Stimulated activated CD4-positive, alpha-beta T cell treated with anti-CD3 and anti-CD28 coated beads, TNF-alpha, amount 100 ng/mL, for 1 hour (primary cell): ENCODE results near the gene USP44.
"Not testable (repeated sequence)": the region's sequence is repeated elsewhere in the genome, so short reads cannot be mapped to it uniquely, and the experiment has no call there.

Experiments used
- DNase-seq, 3 donors: peaks; one replicate each; pipeline ENCODE4 v3.0.0-alpha.2; 2020; ENCODE audit warnings: low read depth in 3 of 3, low spot score in 1 of 3

Gene USP44

DNA sequence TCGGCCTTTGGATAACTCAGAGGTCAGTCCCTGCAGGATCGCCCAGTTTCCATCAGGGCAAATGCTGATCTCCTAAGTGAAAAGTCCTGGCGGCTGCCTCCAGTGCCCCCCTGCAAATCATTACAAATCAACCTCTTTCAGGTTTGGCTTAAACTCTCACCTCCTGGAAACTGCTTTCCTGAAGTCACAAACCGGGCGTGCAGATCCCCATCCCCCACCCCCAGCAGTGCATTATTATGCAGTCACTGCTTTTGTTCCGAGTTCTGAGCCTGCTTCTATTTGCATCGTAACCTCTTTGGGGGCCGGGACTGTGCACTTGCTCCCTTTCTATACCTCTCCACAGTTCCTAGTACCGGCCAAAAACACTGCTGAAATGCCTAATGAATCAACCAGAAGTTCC lies at the start of gene USP44:
Gene USP44, minus strand, starts transcription at position 172 of the 400 bp plus-strand sequence. CDS start 17,220 bp downstream, outside the sequence.
- no peak for DNase-seq

DNA sequence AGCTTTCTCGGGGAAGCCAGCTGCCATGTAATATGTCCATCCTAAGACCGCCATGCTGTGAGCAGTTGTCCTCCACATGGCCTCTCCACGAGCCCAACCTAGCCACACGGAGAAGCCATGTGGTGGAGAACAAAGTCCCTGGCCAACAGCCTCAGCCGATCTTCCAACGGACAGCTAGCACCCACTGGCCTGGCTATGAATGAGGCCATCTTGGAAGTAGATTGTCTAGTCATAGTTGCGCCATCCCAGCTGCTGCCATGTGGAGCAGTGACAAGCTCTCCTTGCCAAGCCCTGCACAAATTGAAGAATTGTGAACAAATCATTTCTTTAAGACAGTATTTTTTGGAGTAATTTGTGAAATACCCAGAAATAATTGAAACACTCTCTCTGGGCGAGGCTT lies 49.3 kb upstream of the USP44 start:
- DNase-seq = no peak

DNA sequence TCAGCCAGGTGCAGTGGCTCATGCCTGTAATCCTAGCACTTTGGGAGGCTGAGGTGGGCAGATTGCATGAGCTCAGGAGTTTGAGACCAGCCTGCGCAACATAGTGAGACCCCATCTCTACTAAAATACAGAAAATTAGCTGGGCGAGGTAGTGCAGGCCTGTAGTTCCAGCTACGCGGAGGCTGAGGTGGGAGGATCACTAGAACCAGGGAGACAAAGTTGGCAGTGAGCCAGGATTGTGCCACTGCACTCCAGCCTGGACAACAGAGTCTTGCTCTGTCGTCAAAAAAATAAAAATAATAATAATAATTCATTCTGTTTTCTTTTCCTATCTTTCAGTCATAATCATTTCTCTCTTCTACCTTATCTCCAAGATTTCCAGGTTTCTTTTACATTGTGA lies 48.6 kb upstream of the USP44 start:
- no peak for DNase-seq

DNA sequence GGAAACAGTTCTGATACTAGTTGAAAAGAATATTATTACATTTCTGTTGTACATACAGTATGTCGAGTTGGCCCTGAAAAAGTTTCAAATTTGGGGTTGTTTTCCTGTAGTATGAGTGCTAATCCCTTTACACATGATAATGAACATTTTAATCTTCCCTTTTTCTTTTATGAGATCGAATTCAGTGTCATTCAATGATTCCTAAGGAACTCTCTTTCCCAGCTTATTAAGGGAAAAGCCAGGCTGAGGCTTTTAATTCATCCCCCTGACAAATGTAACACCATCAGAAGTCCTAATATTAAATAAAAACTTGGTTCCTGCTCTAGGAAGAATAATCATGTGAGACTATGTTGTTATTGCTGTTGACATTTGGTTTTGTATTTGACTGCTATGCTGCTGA lies 42.9 kb upstream of the USP44 start:
- DNase-seq = no peak

- DNase-seq = no peak
These were observed 42.1 kb upstream of the USP44 start for GRCh38 chr12:95593266-95593871.

GRCh38 chr12:95591731-95592130 lies 40.5 kb upstream of the USP44 start:
- no peak for DNase-seq

DNA sequence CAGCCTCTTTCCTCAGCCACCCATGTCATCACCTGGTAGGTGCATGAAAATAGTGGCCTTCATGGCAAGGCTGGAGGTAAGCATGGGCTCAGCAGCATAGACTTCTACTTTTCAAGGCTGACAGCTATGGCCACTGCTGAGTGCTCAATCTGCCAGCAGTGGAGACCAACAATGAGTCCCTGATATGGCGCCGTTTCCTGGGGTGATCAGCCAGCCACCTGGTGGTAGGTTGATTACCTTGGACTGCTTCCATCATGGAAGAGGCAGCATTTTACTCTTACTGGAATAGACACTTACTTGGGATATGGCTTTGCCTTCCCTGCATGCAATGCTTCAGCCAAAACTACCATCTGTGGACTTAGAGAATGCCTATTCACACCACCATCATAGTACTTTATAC lies 39.5 kb upstream of the USP44 start:
- no peak for DNase-seq

GRCh38 chr12:95583933-95584332 lies 32.7 kb upstream of the USP44 start:
- no peak for DNase-seq

DNA sequence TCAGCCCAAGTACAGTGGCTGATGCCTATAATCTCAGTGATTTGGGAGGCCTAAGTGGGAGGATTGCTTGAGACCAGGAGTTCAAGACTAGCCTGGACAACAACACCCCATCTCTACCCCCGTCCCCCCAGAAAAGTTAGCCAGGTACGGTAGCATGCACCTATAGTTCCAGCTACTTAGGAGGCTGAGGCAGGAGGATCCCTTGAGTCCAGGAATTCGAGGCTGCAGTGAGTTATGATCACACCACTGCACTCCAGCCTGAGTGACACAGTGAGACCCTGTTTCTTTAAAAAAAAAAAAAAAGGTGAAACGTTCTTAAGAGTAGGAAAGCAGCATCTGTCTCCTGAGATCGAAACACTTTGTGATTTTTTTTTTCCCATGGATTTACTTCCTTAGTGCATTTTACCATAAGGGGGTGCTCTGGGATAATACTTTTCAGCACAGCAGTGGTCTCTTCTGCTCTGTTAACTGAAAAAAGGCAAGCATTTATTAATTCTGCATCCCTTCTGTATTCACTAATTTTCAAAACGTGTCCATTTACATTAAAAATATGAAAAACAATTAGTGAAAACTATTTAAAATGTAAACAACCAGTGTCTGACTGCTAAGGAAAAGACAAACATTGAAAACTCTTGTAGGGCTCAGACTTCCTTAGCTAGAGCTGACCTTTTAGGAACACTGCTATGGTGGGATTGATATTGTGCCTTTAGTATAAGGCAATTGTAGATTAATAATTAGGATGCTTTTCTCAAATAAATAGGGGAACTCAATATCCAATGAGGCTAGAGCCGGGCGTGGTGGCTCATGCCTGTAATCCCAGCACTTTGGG lies 31.2 kb upstream of the USP44 start:
- no peak for DNase-seq

DNA sequence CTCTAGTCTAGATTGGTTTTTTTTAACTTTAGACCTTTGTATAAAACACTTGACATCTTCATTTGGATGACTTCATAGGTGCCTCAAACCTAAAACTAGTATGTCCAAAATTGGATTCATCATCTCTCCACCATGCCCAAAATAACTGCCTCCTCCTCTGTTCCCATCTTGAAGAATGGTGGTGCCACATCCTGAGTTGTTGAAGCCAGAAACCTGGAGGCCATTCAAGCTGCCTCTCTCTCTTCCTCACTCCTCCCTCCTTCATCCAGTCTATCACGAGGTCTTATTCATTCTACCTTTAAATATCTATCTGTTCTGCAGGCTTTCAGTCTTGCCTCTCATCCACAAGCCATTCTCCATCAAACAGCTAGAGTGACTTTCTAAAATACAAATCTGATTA lies 26.5 kb upstream of the USP44 start:
- no peak for DNase-seq

- no peak for DNase-seq
These were observed 23.6 kb upstream of the USP44 start for GRCh38 chr12:95574799-95575452.

- DNase-seq = no peak
These were observed 22.8 kb upstream of the USP44 start for GRCh38 chr12:95573951-95574576.

DNA sequence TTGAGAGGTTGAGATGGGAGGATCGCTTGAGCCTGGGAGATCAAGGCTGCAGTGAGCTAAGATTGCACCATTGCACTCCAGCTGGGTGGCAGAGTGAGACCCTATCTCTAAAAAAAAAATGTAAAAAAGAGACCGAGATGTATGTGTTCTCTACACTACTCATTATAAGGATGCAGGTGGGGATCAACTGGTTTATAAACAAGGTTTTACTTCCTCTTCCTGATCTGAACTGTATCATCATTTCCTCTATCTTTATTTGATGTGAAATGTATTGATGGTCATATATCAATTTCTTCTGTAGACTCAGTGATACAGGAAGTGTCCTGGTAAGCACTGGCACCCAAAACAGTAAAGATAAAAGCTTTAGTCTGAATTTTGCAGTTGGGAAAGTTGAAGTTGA lies 20.1 kb upstream of the USP44 start:
- DNase-seq = no peak

DNA sequence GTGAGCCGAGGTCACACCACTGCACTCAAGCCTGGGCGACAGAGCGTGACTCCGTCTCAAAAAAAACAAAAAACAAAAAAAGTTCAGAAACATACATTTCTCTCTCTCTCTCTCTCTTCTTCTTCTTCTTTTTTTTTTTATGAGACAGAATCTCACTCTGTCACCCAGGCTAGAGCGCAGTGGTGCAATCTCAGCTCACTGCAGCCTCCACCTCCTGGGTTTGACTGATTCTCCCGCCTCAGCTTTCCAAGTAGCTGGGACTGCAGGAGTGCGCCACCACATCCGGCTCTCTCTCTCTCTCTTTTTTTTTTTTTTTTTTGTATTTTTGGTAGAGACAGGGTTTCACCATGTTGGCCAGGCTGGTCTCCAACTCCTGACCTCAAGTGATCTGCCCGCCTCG lies 16.8 kb upstream of the USP44 start:
- not testable (repeated sequence) for DNase-seq

DNA sequence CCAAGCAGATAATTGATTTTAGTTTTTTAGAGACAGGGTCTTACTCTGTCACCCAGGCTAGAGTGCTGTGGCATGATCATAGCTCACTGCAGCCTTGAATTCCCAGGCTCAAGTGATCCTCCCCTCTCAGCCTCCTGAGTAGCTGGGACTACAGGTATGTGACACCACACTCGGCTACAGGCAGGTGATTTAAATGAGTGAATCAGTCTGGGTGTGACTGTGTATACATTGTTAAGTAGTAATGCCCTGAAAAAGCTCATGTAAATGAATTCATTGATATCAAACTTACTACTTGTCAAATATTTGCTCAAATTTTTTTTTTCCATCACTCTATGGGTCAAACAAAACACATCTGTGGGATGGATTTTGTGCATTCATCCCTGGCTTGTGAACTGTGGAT lies 6.3 kb upstream of the USP44 start:
- no peak for DNase-seq

DNA sequence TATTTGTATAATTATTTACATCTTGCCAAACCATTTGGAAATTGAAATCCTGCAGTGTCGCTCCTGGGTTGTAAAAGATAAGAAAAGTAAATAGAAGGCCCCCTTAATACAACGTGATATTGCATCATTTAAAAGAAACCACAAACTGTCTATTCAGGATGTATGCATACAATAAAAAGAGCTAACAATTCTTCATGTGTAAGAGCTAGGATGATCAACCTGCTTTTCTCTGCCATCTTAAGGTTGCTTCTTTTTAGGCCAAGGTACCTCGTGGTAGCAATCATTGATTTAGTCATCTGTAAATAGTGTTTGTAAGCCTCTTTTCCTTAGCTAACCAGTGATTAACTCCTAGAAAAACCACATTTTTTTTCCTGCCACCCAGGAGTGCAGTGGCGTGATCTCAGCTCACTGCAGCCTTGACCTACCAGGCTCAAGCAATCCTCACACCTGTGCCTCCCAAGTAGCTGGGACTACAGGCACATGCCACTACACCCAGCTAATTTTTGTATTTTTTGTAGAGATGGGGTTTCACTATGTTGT lies 3.3 kb upstream of the USP44 start:
- DNase-seq = no peak

GRCh38 chr12:95553197-95553943 lies 2.1 kb upstream of the USP44 start:
- DNase-seq = no peak

DNA sequence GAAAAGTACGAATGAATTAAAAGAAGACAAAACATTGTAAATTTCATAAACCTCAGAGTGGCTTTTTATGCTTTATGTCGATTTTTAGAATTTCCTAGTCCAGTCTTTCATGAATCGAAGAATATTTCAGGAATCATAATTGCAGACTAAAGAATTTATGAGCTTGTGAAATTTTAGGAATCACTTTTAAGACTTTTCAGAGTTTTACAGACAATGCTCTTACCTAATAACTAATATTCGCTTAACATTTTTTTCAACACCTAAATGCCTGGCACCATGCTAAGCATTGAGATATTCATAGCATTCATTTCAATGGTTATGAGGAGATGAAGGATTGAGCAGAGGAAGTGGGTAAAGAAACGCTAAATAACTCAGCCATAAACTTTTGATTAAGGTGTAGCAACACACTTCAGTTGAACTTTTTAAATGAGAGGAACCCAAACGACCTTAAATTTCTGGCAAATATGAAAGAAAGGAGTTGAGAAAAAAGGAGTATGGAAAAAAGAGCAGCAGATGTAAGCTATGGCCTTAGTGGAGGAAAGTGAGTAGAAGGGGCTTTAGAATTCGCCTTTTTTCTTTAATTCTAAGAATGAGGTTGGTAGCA lies 739 bp upstream of the USP44 start:
- no peak for DNase-seq

GRCh38 chr12:95549392-95550084 lies 1.7 kb downstream of the USP44 start:
- no peak for DNase-seq
